SK-N-SH (cell line): Measurements from ENCODE around the gene RCAN2.
A peak's percentile ranks its signal among the peaks of the same experiment; 100 is the strongest.

Experiments
- CHD2 ChIP-seq: fragments of 150-350 bp; IDR thresholded peaks from 2 replicates; pipeline ENCODE4 v1.6.1; 2018; ENCODE audit warnings: low read length; ENCODE audit not compliant: partially characterized antibody
- CTCF ChIP-seq: fragments of 200-600 bp; sonication (generic); IDR thresholded peaks from 2 replicates; pipeline ENCODE4 v1.6.1; 2017; ENCODE audit warnings: antibody characterized with exemption, mild to moderate bottlenecking, moderate library complexity
- EZH2phosphoT487 ChIP-seq: fragments of 200-600 bp; sonication (generic); IDR thresholded peaks from 2 replicates; pipeline ENCODE4 v1.6.1; 2017; ENCODE audit warnings: low read depth, mixed run types, mild to moderate bottlenecking, antibody characterized with exemption, moderate library complexity, borderline replicate concordance
- FOSL2 ChIP-seq: IDR thresholded peaks from 2 replicates; pipeline ENCODE4 v1.4.0; 2012; ENCODE audit warnings: low read depth, mild to moderate bottlenecking, moderate library complexity, borderline replicate concordance
- GABPA ChIP-seq: IDR thresholded peaks from 2 replicates; pipeline ENCODE4 v1.4.0; 2012; ENCODE audit warnings: low read depth, mild to moderate bottlenecking
- IRF3 ChIP-seq: fragments of 150-350 bp; IDR thresholded peaks from 2 replicates; pipeline ENCODE4 v1.6.1; 2016; ENCODE audit warnings: mild to moderate bottlenecking, low read depth, low read length
- PBX3 ChIP-seq: IDR thresholded peaks from 2 replicates; pipeline ENCODE4; 2012
- REST ChIP-seq: IDR thresholded peaks from 2 replicates; pipeline ENCODE4 v1.6.1; 2012; ENCODE audit warnings: mild to moderate bottlenecking, low read depth, low read length, moderate library complexity
- RFX5 ChIP-seq: IDR thresholded peaks from 2 replicates; pipeline ENCODE4 v1.6.1; 2012; ENCODE audit warnings: mild to moderate bottlenecking, improper control_type of control experiment, low read length
- SMC3 ChIP-seq: IDR thresholded peaks from 2 replicates; pipeline ENCODE4 v1.6.1; 2012; ENCODE audit warnings: low read depth, low read length, improper control_type of control experiment
- TAF1 ChIP-seq: IDR thresholded peaks from 2 replicates; pipeline ENCODE4 v1.6.1; 2012; ENCODE audit warnings: low read depth, mild to moderate bottlenecking, low read length, moderate library complexity, borderline replicate concordance
- USF1 ChIP-seq: IDR thresholded peaks from 2 replicates; pipeline ENCODE4 v1.4.0; 2012; ENCODE audit warnings: low read depth, borderline replicate concordance
- USF2 ChIP-seq: fragments of 150-350 bp; IDR thresholded peaks from 2 replicates; pipeline ENCODE4 v1.6.1; 2017; ENCODE audit warnings: antibody characterized with exemption, low read length, low read depth, borderline replicate concordance

GRCh38 chr6:46490425-46491200 lies 636 bp downstream of the RCAN2 start:
- peak; percentile 26 for TF ChIP-seq CTCF
- TF ChIP-seq GABPA: no peak
- TF ChIP-seq RFX5: no peak
- TF ChIP-seq REST: no peak
- TF ChIP-seq CHD2: no peak
- TF ChIP-seq SMC3: no peak
- TF ChIP-seq IRF3: no peak
- no peak for TF ChIP-seq PBX3
- TF ChIP-seq EZH2phosphoT487: no peak
- no peak for TF ChIP-seq USF1
- no peak for TF ChIP-seq TAF1
- no peak for TF ChIP-seq FOSL2
- no peak for TF ChIP-seq USF2
